ENCODE results near the gene UBA1. TPM values are rescaled to one million over a fixed set of nuclear protein-coding genes. Genes with fewer than 3 reads are reported as not detected.

The UBA1 gene
- total and polyA plus RNA-seq, 12 donors: 90.9 to 157 (median 124) TPM

DNA sequence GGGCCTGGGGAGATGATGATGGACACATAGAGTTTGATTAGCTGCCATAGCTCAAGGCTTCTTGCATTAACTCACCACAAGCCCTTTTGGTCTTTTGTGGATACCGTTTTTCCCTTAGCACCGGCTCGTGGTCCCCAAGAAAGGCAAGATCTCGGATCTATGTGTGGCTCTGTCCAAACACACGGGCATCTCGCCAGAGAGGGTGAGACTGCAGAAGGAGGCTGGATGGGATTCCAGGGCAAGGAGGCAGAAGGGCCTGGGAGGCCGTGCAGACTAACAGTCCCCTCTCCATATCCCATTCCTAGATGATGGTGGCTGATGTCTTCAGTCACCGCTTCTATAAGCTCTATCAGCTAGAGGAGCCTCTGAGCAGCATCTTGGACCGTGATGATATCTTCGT lies 48.7 kb downstream of the UBA1 start:
- Histone ChIP-seq H3K36me3 (peaks cover 0 to 78% (median 0%) of the 10 kb centered on the region in 9 donors), H3K27me3 (peaks cover 0 to 73% (median 0%) of the 10 kb centered on the region in 7 donors), H3K4me3 (no peak overlapping the region), H3K27ac (no peak overlapping the region), H3K9me3 (no peaks in the 10 kb centered on the region), H3K4me1 (peaks cover 0 to 2% (median 0%) of the 10 kb centered on the region in 9 donors)
- ATAC-seq (no peak), DNase-seq (no peak)
- TF ChIP-seq, protein P1, sequence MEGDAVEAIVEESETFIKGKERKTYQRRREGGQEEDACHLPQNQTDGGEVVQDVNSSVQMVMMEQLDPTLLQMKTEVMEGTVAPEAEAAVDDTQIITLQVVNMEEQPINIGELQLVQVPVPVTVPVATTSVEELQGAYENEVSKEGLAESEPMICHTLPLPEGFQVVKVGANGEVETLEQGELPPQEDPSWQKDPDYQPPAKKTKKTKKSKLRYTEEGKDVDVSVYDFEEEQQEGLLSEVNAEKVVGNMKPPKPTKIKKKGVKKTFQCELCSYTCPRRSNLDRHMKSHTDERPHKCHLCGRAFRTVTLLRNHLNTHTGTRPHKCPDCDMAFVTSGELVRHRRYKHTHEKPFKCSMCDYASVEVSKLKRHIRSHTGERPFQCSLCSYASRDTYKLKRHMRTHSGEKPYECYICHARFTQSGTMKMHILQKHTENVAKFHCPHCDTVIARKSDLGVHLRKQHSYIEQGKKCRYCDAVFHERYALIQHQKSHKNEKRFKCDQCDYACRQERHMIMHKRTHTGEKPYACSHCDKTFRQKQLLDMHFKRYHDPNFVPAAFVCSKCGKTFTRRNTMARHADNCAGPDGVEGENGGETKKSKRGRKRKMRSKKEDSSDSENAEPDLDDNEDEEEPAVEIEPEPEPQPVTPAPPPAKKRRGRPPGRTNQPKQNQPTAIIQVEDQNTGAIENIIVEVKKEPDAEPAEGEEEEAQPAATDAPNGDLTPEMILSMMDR (IDR thresholded peaks at IDR 0.05): no peak
- 95% methylated on average over 7 to 10 of the region's 10 CpGs for WGBS, 2 donors
- intact Hi-C loops (cut with DNase I): no loop called here

DNA sequence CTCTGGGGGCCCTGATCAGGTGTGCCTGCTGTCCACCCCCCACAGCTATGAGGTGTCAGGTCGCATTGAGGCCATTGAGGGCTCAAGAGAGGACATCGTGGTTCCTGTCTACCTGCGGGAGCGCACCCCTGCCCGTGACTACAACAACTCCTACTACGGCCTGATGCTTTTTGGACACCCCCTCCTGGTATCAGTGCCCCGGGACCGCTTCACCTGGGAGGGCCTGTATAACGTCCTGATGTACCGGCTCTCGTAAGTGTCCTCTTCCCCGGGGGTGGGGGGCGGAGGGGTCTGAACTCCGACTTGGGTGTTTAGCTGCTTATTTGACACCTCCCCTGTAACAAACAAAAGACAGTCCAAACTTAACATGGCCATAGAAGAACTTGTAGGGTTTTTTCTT lies 49.7 kb downstream of the UBA1 start:
- Histone ChIP-seq H3K36me3 (peaks cover 0 to 86% (median 0%) of the 10 kb centered on the region in 9 donors), H3K9me3 (no peaks in the 10 kb centered on the region), H3K4me3 (no peak overlapping the region), H3K27me3 (peaks cover 0 to 72% (median 0%) of the 10 kb centered on the region in 7 donors), H3K4me1 (no peaks in the 10 kb centered on the region), H3K27ac (no peak overlapping the region)
- DNase-seq: no peak
- ATAC-seq: no peak
- intact Hi-C loops (cut with DNase I): no loop called here
- TF ChIP-seq, protein P1 (IDR thresholded peaks at IDR 0.05): no peak
- WGBS, 2 donors: 93 to 94% methylated on average over 12 to 14 of the region's 14 CpGs

DNA sequence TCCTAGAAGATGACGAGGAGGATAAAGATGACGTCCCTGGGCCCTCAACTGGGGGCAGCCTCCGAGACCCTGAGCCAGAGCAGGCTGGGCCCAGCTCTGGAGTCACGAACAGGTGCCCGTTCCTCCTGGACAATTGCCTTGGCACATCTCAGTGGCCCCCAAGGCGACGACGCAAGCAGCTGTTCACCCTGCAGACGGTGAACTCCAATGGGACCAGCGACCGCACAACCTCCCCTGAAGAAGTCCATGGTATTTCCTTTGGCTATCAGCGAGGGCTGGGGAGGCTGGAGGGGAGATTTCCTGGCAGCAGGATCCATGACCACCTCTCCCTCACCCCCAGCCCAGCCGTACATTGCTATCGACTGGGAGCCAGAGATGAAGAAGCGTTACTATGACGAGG lies 51.0 kb downstream of the UBA1 start:
- TF ChIP-seq, protein P1 (IDR thresholded peaks at IDR 0.05): no peak
- no peak for DNase-seq
- intact Hi-C loops (cut with DNase I): no loop called here
- 80 to 85% methylated on average over 16 of the region's 16 CpGs for WGBS, 2 donors
- Histone ChIP-seq H3K4me3 (no peak overlapping the region), H3K27me3 (peaks cover 0 to 70% (median 0%) of the 10 kb centered on the region in 7 donors), H3K9me3 (no peaks in the 10 kb centered on the region), H3K27ac (no peak overlapping the region), H3K4me1 (no peaks in the 10 kb centered on the region), H3K36me3 (peaks cover 0 to 85% (median 0%) of the 10 kb centered on the region in 9 donors)
- ATAC-seq: no peak

DNA sequence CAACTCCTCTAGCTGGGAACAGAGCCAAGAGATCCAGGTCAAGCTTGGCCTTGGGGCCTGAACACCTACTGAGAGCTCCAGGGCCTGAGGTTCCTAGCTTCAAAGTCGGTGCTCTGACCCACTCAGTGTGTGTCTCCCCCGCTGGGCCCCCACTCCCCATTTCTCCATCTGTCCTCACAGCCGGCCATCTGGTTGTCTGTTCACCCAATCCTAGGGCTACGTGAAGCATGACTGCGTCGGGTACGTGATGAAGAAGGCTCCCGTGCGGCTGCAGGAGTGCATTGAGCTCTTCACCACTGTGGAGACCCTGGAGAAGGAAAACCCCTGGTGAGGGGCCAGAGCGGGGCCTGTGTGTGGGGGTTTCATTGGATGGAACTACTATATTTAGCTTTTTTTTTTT lies 51.5 kb downstream of the UBA1 start:
- 84 to 89% methylated on average over 10 of the region's 10 CpGs for WGBS, 2 donors

More for the DNA sequence above, 51.5 kb downstream of the UBA1 start:
- TF ChIP-seq, protein P1 (IDR thresholded peaks at IDR 0.05): no peak
- H3K4me1 ChIP-seq: no peaks in the 10 kb centered on the region
- no peak overlapping the region for H3K27ac ChIP-seq
- no peak overlapping the region for H3K4me3 ChIP-seq
- H3K36me3 ChIP-seq: peaks cover 0 to 80% (median 0%) of the 10 kb centered on the region in 9 donors
- DNase-seq (no peak), ATAC-seq (no peak)
- H3K27me3 ChIP-seq: peaks cover 0 to 70% (median 0%) of the 10 kb centered on the region in 7 donors
- intact Hi-C loops (cut with DNase I): no loop called here
- H3K9me3 ChIP-seq: no peaks in the 10 kb centered on the region

Measured in heart right ventricle (tissue), 16 donors.